ENCODE results near the gene POM121C.
"Not testable (repeated sequence)": the region's sequence is repeated elsewhere in the genome, so short reads cannot be mapped to it uniquely, and the experiment has no call there.

Gene POM121C

GRCh38 chr7:75400575-75400974 lies 85.5 kb downstream of the POM121C start:
- H3K27ac ChIP-seq (ENCODE audit: low read depth, low read length); H3K4me3 ChIP-seq (ENCODE audit: low read length); H3K27me3 ChIP-seq (ENCODE audit: control insufficient read depth, insufficient read depth, low read length); H3K9ac ChIP-seq (ENCODE audit: low read length); H3K4me1 ChIP-seq (ENCODE audit: control insufficient read depth, insufficient read depth, low read length); H3K36me3 ChIP-seq (ENCODE audit: control insufficient read depth, insufficient read depth, low read length): not testable (repeated sequence)

DNA sequence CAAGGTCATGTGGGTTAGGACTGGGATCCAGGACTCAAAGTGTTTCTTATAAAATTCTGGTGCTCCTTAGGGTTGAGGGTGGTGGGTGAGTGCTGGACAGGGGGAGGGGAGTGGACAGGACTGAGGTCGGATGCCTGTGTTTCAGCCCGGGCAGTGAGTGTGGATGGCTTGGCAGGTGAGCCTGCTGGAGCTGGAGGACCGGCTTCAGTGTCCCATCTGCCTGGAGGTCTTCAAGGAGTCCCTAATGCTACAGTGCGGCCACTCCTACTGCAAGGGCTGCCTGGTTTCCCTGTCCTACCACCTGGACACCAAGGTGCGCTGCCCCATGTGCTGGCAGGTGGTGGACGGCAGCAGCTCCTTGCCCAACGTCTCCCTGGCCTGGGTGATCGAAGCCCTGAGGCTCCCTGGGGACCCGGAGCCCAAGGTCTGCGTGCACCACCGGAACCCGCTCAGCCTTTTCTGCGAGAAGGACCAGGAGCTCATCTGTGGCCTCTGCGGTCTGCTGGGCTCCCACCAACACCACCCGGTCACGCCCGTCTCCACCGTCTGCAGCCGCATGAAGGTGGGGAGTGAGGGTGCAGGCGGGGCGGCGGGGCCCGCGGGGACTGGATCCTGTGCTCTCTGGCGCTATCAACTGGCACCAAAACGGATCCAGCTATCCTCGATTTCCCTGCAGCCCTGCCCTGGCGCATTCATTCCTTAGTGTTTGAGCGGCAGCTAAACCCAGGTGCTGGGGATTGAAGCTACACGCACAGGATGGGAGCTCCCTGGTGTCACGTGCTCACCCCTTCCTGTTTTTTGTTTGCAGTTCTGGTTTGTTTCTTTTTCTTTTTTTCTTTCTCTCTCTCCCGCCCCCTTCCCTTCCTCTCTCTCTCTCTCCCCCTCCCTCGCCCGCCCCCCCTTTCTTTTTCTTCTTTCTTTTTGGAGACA lies 87.1 kb downstream of the POM121C start:
- not testable (repeated sequence) for H3K36me3 ChIP-seq (ENCODE audit: control insufficient read depth, insufficient read depth, low read length); H3K4me3 ChIP-seq (ENCODE audit: low read length); H3K27ac ChIP-seq (ENCODE audit: low read depth, low read length); H3K9ac ChIP-seq (ENCODE audit: low read length); H3K27me3 ChIP-seq (ENCODE audit: control insufficient read depth, insufficient read depth, low read length); H3K4me1 ChIP-seq (ENCODE audit: control insufficient read depth, insufficient read depth, low read length)

GRCh38 chr7:75397865-75398264 lies 88.2 kb downstream of the POM121C start:
- not testable (repeated sequence) for H3K4me3 ChIP-seq (ENCODE audit: low read length); H3K36me3 ChIP-seq (ENCODE audit: control insufficient read depth, insufficient read depth, low read length); H3K27ac ChIP-seq (ENCODE audit: low read depth, low read length); H3K4me1 ChIP-seq (ENCODE audit: control insufficient read depth, insufficient read depth, low read length); H3K27me3 ChIP-seq (ENCODE audit: control insufficient read depth, insufficient read depth, low read length); H3K9ac ChIP-seq (ENCODE audit: low read length)

- H3K9ac ChIP-seq (ENCODE audit: low read length), result not testable (repeated sequence)
These were observed 90.8 kb downstream of the POM121C start, which contains the start of gene TRIM73 for GRCh38 chr7:75395329-75395728. Gene TRIM73 (plus strand): TSS chr7:75395629. CDS start chr7:75398934, 3,305 bp downstream.

GRCh38 chr7:75393194-75393593 lies 92.9 kb downstream of the POM121C start:
- H3K27me3 ChIP-seq (ENCODE audit: control insufficient read depth, insufficient read depth, low read length); H3K4me3 ChIP-seq (ENCODE audit: low read length); H3K4me1 ChIP-seq (ENCODE audit: control insufficient read depth, insufficient read depth, low read length); H3K36me3 ChIP-seq (ENCODE audit: control insufficient read depth, insufficient read depth, low read length); H3K27ac ChIP-seq (ENCODE audit: low read depth, low read length); H3K9ac ChIP-seq (ENCODE audit: low read length): not testable (repeated sequence)

More at GRCh38 chr7:75395329-75395728, 90.8 kb downstream of the POM121C start, which contains the start of gene TRIM73:
- H3K27ac ChIP-seq (ENCODE audit: low read depth, low read length); H3K4me3 ChIP-seq (ENCODE audit: low read length); H3K4me1 ChIP-seq (ENCODE audit: control insufficient read depth, insufficient read depth, low read length); H3K27me3 ChIP-seq (ENCODE audit: control insufficient read depth, insufficient read depth, low read length); H3K36me3 ChIP-seq (ENCODE audit: control insufficient read depth, insufficient read depth, low read length): not testable (repeated sequence)

DNA sequence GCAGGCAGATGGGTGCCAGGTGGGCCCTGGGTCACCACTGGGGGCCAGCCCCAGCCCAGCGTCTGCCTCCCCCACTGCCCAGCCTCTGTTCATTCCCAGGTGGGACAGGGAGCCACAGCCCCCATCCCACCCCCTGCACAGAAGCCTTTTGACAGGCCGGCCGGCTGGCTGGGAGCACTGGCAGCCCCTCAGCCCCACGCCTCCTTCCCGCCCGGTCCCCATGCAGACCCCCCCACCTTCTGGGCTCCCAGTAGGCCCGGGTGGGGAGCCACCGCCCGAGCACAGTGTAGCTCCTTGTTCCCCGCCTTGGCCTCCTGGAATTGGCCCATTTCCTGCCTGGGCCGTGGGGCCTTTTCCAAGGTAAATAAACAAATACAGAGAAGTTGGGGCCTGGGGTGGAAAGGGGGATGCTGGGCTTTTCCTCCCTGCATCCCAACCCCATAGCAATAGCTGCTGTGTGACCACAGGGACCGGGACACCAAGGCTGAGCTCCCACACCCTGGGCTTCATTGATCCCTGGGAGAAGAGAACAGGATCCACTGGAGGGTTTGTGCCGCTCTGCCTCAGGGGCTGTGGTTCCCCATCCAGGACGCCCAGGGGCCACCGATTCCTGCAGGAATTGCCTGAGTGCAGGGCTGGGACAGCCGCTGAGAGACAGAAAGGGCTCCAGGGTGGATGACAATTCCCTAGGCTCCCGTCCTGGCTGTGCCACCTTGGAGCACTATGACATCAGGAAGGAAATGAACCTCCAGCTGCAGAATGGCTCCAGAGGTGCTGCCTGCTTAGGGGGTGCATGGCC lies 111.4 kb downstream of the POM121C start:
- not testable (repeated sequence) for H3K4me3 ChIP-seq (ENCODE audit: low read length); H3K4me1 ChIP-seq (ENCODE audit: control insufficient read depth, insufficient read depth, low read length); H3K36me3 ChIP-seq (ENCODE audit: control insufficient read depth, insufficient read depth, low read length); H3K27ac ChIP-seq (ENCODE audit: low read depth, low read length); H3K27me3 ChIP-seq (ENCODE audit: control insufficient read depth, insufficient read depth, low read length); H3K9ac ChIP-seq (ENCODE audit: low read length)

GRCh38 chr7:75374144-75374518 lies 112.0 kb downstream of the POM121C start:
- H3K27me3 ChIP-seq (ENCODE audit: control insufficient read depth, insufficient read depth, low read length); H3K9ac ChIP-seq (ENCODE audit: low read length); H3K36me3 ChIP-seq (ENCODE audit: control insufficient read depth, insufficient read depth, low read length); H3K27ac ChIP-seq (ENCODE audit: low read depth, low read length); H3K4me3 ChIP-seq (ENCODE audit: low read length); H3K4me1 ChIP-seq (ENCODE audit: control insufficient read depth, insufficient read depth, low read length): not testable (repeated sequence)

GRCh38 chr7:75367313-75367712 lies 118.8 kb downstream of the POM121C start:
- not testable (repeated sequence) for H3K27ac ChIP-seq (ENCODE audit: low read depth, low read length); H3K27me3 ChIP-seq (ENCODE audit: control insufficient read depth, insufficient read depth, low read length); H3K36me3 ChIP-seq (ENCODE audit: control insufficient read depth, insufficient read depth, low read length); H3K4me3 ChIP-seq (ENCODE audit: low read length); H3K9ac ChIP-seq (ENCODE audit: low read length); H3K4me1 ChIP-seq (ENCODE audit: control insufficient read depth, insufficient read depth, low read length)

All from rectal smooth muscle tissue (tissue), 1 donor.